GM19395 (cell line): ENCODE results near the gene ANKRD6.

Experiments used
- ATAC-seq: cut with Tn5 transposase; IDR thresholded peaks from one replicate; pipeline ENCODE4 v1.9.1; 2021; ENCODE audit warnings: mild to moderate bottlenecking, moderate library complexity; ENCODE audit not compliant: unreplicated experiment

ANKRD6 gene

DNA sequence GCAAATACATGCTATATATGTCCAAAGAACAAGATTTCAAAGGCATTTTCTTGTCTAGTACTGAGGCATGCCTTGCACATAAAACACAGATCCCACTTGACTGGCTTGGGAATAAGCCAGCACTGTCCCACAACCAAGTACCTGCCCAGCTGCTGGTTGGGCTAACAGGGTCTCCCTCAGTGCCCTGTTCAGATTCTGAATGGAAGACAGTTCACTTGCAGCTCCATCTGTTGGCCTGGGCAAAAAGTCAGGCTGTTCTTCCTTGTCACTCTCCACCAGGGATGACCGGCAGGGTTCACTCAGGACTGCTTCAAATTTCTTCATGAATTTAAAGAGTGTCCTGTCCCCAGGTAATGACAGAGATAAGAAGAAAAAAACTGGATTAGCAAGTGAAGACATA lies 250.0 kb downstream of the ANKRD6 start:
- ATAC-seq: no peak
